NCI-H187 (cell line): ENCODE data around the gene DENND2C.
"Not testable (repeated sequence)": the region's sequence is repeated elsewhere in the genome, so short reads cannot be mapped to it uniquely, and the experiment has no call there.

ENCODE experiments used
- DNase-seq, 2 experiments: peaks; one replicate each; lab custom pipeline; 2025; lab: John Stamatoyannopoulos, UW

The DENND2C gene

DNA sequence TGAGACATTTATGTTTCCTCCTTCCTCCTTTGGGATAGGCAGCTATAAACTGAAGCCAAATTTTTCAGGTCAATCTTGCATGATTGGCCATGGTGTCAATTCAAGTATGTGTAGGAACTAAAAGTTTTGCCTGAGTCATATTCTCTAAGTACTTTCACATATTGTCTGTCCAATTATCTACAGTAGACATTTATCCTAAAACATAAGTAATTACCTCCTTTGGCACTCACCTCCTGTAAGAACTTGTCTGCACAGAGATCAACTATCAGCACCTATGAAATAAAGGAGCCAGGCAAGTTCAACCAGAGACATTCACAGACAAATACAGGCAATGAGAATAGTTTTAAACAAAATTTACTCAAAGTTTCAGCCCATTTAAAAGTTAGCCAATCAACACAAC is 74.2 kb downstream of the DENND2C start:
- no peak for DNase-seq

DNA sequence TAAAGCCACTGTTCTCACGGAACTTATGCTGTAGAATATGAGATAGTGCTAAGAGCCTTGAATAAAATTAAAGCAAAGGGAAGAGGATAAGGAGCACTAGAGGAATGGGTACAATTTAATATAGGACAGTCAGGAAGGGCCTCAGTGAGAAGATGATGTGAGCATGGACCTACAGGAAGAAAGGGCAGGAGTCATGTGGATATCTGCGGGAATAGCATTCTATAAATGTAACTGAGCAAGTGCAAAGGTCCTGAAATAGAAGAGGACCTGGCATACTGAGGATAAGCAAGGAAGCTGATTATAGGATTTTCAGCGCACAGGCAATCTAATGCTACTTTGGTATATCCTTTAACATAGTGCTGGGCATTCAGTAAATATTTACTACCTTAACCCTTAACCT is 75.8 kb downstream of the DENND2C start:
- DNase-seq = no peak

DNA sequence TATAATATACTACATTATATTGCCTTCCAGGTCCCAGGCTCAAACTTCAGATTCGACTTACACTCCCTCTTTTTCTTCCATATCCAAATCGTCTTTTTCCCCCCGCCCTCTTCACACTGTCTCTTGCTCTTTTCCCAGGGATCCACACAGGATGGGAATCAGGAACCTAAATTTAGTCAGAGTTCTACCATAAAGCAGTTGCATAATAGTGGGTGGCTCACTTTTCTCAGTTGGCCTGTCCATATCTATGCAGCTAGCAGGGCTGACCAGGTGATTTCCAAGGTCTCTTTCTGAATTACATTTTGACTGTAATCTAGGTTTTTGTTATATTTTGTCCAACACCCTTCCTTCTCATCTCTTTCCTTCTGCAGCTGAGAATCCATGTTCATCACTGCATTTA is 80.7 kb downstream of the DENND2C start:
- DNase-seq = no peak

DNA sequence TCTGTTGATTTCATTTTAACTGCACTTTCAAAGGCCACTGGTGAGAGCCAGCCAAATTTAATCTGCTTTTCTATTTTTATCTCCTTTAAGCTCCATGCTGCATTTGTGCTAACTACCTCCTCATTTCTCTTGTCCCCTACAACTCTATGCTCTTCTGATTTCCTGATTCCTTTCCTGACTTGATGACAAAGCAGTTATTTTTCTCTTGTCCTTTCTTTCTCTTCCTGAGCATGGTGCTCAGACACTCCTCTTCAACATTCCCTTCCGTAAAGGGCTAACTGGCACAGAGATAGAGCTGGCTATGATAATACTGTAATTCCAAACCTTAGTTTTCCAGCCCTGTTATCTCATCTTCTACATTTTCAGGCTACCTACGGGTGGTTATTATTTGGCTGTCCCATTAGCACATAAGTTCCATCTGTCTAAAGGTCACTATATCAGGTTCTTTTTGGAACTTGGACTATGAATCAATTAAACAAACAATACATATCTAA is 81.6 kb downstream of the DENND2C start:
- DNase-seq = no peak

DNA sequence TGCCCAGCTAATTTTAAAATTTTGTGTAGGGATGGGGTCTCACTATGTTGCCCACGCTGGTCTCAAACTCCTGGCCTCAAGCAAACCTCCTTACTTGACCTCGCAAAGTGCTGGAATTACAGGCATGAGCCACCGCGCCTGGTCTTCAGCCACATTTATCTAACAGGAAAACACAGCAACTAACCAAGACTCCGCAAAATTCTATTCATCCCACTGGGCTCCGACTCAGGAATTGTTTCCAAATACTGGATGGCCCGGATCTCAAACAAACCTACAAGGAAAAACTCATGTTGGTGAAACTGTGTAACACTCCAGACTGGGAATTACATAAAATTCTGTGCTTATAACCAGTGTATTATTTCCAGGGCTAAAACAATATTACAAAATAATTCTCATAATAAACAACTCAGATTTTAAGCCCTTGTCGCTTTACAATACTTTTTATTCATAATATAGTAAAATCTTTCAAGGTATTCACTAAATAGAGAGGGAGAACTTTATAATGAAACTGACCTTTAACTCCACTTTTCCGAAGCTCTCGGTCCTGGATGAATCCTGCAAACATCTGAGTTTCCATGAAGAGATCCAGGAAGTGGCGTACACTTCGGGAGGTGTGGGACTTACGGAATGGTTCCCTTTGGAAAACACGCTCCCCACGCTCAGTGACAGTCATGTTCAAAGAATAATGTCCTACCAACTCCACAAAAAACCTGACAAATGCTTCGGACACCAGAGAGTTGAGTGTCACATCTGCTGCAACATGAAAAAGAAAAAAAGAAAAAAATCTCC is 82.5 kb downstream of the DENND2C start:
- no peak for DNase-seq

DNA sequence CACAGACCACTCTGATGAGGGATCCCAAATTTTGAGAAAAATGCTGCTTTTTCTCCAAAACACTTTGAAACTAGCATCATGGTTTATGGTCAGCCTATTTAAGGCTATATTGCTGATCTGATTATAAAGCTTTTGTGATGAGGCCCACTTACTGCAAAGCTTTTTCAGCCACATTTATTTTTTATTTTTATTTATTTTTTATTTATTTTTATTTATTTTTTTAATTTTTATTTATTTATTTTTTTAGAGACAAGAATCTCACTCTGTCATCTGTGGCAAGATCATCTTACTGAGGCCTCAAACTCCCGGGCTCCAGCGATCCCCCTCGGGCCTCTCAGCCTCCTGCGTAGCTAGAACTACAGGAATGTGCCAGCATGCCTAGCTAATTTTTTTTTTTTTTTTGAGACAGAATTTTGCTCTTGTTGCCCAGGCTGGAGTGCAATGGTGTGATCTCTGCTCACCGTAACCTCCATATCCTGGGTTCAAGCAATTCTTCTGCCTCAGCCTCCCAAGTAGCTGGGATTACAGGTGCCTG is 83.3 kb downstream of the DENND2C start:
- DNase-seq = no peak

DNA sequence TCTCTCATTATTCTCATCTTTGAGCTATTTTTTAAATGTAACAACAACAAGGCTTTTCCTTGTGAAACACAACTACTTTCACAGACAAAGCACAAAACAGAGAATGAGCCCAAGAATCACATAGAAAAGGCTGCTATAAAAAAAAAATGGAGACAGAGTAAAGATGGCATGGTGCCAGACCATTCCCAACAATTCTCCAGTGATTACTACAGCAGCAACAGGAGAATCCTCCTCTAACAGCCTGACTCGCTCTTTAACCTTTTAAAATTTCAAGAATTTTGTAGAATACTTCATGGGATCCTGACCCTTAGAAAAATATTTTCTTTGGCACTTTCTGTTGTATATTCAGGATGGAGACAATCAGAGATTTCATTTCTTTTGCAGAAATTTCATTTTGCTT is 84.6 kb downstream of the DENND2C start:
- no peak for DNase-seq

DNA sequence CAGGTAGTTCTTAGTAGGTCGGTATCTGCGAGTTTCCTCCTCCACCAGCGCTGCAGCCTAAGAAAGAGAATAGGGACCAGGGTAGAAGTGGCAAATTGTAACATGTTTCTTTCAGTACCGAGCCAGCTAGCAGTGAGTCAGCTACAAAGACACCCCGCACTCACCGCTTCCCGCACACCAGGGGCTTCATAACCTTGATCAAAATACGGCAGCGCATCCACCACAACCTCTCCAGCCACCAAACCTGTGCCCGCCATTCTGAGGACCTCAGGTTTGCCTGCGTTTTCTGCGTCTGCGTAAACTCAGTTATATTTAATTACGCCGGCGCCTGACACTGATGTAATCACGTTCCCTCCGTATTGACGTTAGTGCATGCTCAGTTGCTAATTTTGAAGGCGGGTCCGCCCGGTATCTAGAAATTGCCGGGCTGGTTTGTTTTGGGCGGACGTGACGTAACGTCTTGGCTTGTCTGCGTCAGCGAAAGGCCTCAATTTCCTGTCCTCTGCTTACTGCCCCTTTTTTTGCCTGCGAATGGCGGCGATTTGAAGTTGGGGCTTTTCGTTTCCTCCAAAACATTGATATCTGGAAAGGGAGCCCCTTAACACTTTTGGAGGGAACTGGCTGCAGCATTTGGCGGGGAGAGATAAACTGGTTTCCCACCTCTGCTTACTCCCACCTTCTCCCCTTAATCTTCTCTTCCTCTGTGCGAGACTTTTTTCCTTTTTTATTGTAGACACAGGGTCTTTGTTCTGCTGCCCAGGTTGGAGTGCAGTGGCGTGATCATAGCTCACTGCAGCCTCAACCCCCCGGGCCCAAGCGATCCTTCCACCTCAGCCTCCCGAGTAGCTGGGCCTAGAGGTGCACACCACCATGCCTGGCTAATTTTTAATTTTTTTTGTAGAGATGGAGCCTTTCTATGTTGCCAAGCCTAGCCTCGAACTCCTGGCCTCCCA is 88.2 kb downstream of the DENND2C start, which contains the start of gene BCAS2:
BCAS2 (minus strand) TSS at position 281 of the 953 bp plus-strand sequence; CDS start at position 257, 24 bp downstream.
- DNase-seq = peak; percentile 93 to 96

DNA sequence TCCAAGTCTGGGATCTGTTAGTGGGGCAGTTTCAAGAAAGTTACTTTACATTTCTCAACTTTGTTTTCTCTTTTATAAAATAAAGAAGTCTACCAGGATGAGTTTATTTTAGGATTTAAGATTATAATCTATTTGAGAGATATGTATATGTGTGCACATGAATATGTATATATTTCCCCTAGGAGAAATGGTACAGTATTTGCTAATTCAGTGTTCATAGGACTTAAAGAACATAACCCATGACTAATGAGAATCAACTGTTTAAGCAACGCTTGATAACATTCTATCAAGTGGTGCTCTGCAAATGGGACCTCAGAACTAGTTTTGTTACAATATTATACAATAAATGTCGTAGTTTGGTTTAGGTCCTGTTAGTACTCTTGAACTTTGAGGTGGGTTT is 95.5 kb downstream of the DENND2C start:
- no peak for DNase-seq

DNA sequence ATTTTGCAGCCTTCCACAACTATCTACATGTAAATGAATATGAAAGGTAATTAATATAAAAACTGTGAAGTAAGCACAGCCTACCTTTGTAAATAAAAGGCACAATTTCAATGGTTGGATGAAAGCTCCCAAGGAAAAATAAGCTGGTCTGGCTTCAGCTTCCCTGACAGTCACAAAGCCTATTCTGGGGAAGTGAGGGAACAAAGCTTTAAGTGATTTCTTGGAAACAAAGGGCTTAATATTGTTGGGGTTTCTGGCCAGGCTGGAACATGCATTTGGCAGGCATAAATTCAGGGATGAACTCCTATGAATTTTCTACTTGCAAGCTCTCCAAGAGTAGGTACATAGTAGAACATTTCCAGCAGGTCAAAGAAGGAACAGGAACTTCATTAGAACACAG is 105.7 kb downstream of the DENND2C start:
- no peak for DNase-seq

DNA sequence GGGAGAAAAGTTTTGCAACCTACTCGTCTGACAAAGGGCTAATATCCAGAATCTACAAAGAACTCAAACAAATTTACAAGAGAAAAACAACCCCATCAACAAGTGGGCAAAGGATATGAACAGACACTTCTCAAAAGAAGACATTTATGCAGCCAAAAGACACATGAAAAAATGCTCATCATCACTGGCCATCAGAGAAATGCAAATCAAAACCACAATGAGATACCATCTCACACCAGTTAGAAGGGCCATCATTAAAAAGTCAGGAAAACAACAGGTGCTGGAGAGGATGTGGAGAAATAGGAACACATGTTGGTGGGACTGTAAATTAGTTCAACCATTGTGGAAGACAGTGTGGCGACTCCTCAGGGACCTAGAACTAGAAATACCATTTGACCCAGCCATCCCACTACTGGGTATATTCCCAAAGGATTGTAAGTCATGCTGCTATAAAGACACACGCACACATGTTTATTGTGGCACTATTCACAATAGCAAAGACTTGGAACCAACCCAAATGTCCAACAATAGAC is 106.8 kb downstream of the DENND2C start:
- DNase-seq = not testable (repeated sequence)

DNA sequence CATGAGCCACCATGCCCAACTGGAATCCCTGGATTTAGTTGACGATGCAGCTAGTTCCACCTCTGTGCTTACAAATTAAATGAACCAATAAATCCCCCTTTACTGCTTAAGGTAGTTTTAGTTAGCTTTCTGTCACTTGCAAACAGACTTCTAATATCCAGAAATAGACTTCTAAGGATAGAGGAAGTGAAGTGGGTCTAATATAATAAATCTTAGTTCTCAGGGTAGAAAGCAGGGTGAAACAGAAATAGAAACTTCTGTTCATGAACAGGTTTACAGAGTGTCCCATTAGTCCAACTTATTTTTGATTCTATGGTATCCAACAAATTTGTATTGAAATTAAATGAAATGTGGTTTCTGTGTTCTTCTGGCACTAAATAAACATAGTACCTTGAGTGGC is 108.5 kb downstream of the DENND2C start:
- DNase-seq = no peak

DNA sequence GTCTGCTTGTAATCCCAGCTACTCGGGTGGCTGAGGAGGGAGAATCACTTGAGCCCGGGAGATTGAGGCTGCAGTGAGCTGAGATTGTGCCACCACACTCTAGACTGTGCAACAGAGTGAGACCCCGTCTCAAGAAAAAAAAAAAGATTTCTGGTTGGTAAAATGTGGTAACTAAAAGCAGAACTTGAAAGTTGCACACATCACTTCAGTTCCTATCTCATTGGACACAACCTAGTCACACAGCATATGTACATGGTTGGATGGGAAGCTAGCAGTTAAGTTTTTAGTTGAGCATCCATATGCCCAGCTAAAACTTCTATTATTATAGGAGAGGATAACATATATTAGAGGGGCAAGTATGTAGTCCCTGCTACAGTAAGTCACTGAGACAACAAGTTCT is 110.5 kb downstream of the DENND2C start:
- DNase-seq = no peak

DNA sequence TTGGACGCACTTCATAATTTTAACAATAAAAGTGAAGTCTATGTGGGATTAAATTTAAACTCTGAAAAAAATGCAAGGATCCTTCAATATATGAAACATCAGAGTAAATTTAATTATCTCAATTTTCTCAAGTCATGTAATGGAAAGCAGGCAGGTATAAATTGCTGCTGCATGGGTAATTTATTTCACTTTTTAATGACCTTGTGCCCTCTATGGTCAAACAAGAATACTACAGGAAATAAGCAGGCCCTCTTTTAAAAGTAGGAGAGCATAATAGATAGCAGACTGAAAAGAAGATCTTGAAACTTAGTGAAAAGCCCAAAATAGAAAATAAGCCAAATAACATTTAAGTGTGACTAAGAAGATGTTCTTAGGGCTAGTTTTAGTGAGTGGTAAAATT is 111.3 kb downstream of the DENND2C start:
- DNase-seq = no peak

DNA sequence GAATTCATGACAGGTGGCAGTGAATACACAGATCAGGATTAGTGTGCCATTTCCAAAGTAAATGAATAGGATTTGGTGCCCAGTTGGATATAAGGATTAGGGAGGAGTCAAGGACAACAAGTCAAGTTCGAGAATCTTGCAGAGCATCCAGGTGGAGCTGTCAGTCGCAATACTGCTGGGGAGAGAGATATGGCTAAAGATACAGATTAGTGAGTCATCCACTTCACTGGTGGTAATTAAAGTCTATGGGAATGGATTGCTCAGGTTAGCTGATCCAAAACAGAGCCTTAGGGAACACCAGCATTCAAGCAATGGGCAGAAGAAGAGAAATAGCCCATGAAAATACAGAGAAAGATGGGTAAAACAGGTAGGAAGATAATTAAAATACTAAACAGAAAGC is 115.3 kb downstream of the DENND2C start:
- DNase-seq = no peak

DNA sequence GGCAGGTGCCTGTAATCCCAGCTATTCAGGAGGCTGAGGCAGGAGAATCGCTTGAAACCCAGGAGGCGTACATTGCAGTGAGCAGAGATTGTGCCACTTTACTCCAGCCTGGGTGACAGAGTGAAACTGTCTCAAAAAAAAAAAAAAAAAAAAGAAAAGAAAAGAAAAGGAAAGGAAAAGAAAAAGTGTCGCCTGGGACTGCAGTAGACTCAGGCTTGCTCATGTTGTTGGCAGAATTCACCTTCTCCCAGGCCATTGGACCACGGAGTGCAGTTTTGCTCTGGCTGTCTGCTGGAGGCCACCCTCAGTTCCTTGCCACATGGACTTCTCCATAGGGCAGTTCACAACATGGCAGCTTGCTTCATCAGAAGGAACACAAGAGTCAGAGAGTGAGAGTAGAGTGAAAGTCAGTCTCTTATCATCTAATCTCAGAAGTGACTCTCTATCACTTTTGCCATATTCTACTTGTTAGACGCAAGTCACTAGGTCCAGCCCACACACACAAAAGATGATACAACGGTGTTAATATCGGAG is 117.7 kb downstream of the DENND2C start:
- DNase-seq = no peak

DNA sequence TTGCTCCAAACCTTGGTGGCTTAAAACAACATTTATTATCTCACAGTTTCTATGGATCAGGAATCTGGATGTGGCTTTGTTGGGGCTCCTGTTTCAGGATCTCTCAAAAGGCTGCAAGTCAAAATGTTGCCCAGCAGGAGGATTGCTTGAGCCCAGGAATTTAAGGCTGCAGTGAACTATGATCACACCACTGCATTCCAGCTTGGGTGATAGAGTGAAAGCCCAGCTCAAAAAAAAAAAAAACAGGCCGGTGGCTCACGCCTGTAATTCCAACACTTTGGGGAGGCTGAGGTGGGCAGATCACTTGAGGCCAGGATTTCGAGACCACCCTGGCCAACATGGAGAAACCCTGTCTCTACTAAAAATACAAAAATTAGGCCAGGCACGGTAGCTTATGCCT is 118.4 kb downstream of the DENND2C start:
- no peak for DNase-seq

DNA sequence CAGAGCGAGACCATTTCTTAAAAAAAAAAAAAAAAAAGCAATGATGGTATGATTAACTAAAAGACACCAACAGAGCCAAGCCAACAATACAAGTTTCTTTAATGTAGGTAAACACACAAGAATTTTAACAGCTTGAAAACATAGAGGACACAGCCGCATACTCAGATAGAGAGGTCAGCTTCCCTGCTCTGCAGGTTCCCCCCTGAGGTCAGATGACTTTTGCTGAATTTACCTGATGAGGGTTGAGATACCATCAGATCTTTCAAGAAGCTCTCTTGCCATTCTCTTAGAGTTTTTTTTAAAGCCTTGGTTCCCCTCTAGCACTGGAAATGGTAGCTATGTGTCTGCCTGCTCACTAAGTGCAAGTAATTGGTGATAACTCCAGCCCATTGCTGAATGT is 119.5 kb downstream of the DENND2C start:
- no peak for DNase-seq

DNA sequence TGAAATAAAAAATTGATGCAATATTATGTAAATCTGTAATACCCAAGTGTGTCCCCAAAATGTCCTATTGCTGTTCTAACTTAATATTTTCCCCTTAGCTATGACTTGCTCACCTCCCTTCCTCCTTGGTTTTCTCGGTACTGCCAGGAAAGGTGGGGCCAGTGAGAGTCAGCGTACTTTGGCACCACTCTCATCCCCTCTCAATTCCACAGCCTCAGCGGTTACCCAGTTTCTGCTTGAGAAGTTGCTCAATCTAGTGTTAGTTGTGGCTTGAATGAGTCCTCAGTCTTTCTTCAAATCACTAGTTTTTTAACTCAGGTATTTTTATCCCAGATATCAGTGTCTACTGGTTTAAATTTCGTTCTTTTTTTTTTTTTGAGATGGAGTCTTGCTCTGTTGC is 120.7 kb downstream of the DENND2C start:
- no peak for DNase-seq

DNA sequence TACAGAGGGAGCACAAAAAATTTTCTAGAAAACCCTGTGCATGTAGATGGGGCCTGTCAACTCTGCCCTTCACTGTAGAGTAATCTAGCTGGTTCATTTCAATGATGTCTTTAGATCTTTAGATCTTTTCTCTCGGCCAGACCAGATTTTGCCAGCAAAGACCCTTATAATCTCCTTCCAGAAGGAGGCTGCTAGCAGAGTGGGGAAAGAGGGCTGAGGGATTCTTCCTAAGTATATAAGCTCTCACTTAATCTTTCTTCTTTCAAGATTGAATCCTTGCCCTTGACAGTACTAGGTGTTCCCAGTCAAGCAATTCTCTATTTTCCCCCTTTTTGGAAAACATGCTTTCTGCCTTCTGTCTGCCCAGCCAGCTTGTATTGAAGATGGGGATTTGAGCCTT is 122.8 kb downstream of the DENND2C start:
- DNase-seq = no peak

DNA sequence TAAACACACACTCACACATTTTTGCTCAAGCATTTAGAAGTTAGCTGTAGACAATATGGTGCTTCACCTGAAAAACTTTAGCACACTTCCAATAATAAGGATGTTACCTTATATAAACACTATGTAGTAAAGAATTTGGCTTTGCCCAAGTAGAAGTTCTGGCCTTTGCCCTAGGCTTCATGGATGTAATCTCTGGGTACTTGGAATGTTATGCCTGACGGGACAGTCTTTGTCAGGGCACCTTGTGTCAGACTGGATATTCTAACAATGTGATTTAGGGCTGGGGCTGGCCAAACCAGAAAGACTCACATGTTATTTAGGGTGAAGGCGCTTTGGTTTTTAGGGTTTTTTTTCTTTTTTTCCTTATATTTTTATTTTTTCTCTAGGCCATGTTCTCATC is 124.1 kb downstream of the DENND2C start:
- DNase-seq = no peak

DNA sequence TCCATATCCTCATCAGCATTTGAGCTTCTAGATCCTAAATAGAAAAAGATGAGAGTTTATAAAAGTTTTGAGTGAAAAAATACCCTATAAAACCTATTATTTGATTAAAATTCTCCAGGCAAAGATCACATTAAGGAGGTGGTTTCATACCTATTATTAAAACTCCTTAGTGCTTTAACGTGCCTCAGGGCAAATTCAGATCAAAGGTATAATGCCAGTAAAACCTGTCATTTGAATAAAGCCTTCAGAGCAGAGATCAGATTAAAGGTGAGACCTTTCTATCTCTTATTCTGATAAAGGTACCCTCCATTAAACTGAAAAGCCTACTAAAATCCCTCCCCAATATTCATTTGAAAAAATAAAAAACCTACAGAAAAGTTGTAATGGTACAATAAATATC is 124.5 kb downstream of the DENND2C start:
- DNase-seq = no peak
